ENCODE measurements around the gene TSGA10.

The TSGA10 gene

GRCh38 chr2:98985905-98986666 lies 168.7 kb downstream of the TSGA10 start:
- DNase-seq (ENCODE audit: low read depth), result no peak
- H3K4me3 ChIP-seq (ENCODE audit: low read depth, low read length), result no peak overlapping the region
- no peak for TF ChIP-seq CTCF (conservative IDR thresholded peaks at IDR 0.05; ENCODE audit: low read depth, low read length)

GRCh38 chr2:98975611-98976010 lies 179.1 kb downstream of the TSGA10 start:
- no peak overlapping the region for H3K4me3 ChIP-seq (ENCODE audit: low read depth, low read length)
- no peak for DNase-seq (ENCODE audit: low read depth)
- TF ChIP-seq CTCF (conservative IDR thresholded peaks at IDR 0.05; ENCODE audit: low read depth, low read length), result no peak

GRCh38 chr2:98972582-98973167 lies 182.1 kb downstream of the TSGA10 start:
- no peak for DNase-seq (ENCODE audit: low read depth)
- H3K4me3 ChIP-seq (ENCODE audit: low read depth, low read length), result no peak overlapping the region
- no peak for TF ChIP-seq CTCF (conservative IDR thresholded peaks at IDR 0.05; ENCODE audit: low read depth, low read length)

- H3K4me3 ChIP-seq (ENCODE audit: low read depth, low read length), result no peak overlapping the region
- TF ChIP-seq CTCF (conservative IDR thresholded peaks at IDR 0.05; ENCODE audit: low read depth, low read length), result no peak
- no peak for DNase-seq (ENCODE audit: low read depth)
These were observed 194.8 kb downstream of the TSGA10 start for GRCh38 chr2:98959810-98960507.

- no peak for DNase-seq (ENCODE audit: low read depth)
- H3K4me3 ChIP-seq (ENCODE audit: low read depth, low read length), result no peak overlapping the region
- no peak for TF ChIP-seq CTCF (conservative IDR thresholded peaks at IDR 0.05; ENCODE audit: low read depth, low read length)
These were observed 201.8 kb downstream of the TSGA10 start for GRCh38 chr2:98952966-98953365.

- H3K4me3 ChIP-seq (ENCODE audit: low read depth, low read length), result no peak overlapping the region
- DNase-seq (ENCODE audit: low read depth), result no peak
- no peak for TF ChIP-seq CTCF (conservative IDR thresholded peaks at IDR 0.05; ENCODE audit: low read depth, low read length)
These were observed 205.6 kb downstream of the TSGA10 start for GRCh38 chr2:98948956-98949739.

All from choroid plexus epithelial cell (primary cell).